Activated CD4-positive, CD25-positive, alpha-beta regulatory T cell (primary cell): ENCODE measurements around the gene SDCCAG8.

Experiments
- DNase-seq, 4 experiments: peaks; one replicate each; lab custom pipeline; 2025; lab: John Stamatoyannopoulos, UW

Gene SDCCAG8

GRCh38 chr1:243505986-243506689, 250.3 kb downstream of the SDCCAG8 start:
- DNase-seq: no peak

DNA sequence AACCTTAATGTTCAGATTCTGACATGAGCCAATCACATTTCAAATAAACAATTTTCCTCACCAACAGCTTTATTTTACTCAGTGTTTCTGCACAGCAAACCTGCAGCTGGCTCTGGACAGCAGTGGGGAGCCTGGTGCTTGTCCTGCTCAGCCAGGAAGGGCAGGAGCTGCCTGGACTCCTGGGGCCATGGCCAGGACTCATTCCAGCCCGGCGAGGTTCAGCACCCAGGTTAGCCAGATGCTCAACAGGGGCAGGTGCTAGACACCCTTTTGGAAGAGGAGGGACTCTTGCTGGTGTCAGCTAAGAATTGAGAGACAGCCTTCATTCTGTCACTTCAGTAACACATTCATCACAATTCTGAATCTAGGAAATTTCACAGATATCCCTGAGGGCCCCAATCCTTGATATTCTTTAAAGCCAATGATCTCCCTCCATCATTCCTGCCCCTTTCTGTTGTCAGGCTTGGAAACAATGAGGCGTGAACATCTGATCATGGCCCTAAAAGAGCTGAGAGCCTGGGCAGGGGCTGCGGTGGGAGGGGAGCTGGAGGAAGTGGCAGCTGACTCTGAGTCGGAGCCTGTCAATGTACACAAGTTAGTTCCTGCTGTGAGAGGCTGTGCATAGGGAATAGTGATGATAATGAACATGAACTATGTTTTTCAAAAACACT, 251.3 kb downstream of the SDCCAG8 start:
- no peak for DNase-seq

GRCh38 chr1:243507672-243508302, 251.9 kb downstream of the SDCCAG8 start:
- DNase-seq: no peak

DNA sequence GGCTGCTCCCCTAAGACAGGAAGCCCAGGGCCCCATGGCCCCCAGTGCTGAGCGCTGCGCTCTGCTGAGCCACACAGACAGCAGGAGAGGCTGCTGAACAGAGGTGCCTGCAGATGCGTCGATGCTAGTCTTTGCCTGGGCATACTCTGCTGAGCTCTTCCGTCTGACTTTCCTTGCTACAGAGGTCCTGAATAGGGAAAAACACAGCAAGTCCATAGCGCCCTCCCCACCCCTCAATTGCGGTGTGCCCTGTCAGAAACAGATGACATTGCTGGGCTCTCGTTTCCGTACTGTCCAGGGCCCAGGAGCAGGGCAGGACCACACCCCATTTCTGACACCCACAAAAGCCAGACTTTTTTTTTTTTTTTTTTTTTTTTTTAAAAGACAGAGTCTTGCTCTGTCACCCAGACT, 252.5 kb downstream of the SDCCAG8 start:
- no peak for DNase-seq

DNA sequence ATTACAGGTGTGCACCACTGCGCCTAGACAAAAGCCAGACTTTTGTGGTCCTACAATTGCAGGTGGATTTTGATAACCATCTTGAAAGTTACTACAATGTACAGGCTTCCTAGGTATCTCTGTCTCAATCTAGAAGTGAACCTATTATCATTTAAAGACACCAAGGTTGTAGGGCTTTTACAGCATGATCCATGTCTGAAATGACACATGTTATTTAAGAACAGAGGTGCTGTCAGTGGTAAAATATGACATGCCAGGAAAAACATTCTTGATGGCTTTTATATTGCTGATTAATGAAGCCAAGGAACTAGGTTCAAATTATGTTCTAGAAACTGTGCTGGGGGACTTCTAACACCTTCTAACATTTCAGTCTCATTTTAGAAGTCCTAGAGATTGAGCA, 253.1 kb downstream of the SDCCAG8 start:
- DNase-seq: no peak

DNA sequence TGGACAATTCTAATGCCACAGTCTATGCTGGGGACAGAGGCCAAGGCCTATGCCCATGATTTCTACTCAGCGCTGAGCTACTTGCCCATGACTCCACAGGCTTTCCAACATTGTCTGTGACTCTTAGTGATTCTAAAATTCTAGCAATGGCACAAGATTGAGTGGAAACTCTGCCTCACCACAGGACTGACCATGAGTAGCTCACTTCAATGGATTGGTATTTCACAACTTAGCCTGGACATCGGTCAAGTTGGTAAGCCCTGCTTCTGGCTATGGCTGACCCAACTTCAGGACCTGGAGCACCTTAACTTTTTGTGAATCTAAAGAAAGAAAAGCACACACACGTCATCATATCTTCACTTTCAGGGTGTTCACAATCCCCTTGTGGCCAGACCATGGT, 255.1 kb downstream of the SDCCAG8 start:
- DNase-seq: no peak

DNA sequence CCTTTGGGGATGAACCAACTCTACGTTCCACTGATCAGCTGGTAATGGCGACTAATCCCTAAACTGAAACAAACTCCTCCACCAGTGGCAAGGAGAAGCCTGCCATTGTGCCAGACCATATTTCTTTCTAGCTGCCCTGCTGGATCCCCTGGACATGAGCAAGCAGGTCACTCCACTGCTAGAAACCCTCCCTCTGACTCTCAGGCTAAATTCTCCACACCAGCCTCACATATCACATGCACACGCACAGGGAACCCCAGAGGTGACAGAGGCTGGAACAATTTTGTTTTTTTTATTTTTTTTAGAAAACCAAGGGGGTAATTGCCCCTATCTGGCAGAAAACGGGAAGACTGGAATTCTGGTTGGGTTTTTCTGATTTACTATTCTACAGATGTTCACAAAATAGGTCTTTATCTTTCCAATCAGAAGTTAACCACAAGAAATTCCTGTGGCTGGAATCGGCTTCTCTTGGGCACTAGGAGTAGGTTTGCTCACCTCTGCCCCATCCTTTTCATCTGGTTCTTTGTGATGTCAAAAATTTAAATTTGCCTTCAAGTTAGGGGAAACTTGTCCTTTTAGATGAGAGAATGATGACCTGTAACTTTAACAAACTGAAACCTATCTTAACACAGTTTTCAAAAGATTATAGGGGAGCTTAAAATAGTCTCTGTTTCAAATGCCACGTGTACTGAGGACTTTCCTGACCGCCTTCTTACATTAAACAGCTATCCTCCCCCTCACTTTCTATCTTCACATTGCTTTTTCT, 258.1 kb downstream of the SDCCAG8 start:
- no peak for DNase-seq

DNA sequence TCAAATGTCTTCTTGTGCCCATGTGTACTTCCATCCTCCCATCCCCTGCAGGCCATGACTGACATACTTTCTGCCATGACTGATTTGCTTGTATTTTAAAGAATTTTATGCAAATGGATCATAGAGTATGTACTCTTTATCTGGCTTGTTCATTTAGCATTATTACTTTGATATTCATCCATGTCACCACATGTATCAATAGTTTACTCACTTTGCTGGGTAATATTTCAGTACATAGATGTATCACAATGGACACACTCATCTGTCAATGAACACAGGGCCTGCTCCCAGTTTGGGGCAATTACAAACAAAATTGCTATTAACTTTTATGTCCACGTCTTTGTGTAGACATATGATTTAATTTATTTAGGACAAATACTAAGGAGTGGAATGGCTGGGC, 259.1 kb downstream of the SDCCAG8 start:
- DNase-seq: no peak

- no peak for DNase-seq
Observed at GRCh38 chr1:243520831-243521230, 265.0 kb downstream of the SDCCAG8 start.

DNA sequence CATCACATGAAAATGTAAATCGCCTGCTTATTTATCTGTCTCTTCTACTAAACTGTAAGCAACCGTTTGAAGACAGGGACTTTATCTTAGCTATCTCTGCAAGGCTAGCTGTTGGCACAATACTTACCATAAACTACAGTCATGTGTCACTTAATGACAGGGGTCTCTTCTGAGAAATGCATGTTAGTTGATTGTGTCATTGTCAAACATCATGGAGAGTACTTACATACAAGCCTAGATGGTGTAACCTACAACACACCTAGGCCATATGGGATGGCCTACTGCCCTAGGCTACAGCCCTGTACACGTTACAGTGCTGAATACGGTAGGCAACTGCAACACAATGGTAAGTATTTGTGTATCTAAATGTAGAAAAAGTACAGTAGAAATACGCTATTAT, 267.9 kb downstream of the SDCCAG8 start:
- no peak for DNase-seq

- no peak for DNase-seq
Observed at GRCh38 chr1:243525085-243525487, 269.2 kb downstream of the SDCCAG8 start.

GRCh38 chr1:243526180-243526579, 270.3 kb downstream of the SDCCAG8 start:
- no peak for DNase-seq

DNA sequence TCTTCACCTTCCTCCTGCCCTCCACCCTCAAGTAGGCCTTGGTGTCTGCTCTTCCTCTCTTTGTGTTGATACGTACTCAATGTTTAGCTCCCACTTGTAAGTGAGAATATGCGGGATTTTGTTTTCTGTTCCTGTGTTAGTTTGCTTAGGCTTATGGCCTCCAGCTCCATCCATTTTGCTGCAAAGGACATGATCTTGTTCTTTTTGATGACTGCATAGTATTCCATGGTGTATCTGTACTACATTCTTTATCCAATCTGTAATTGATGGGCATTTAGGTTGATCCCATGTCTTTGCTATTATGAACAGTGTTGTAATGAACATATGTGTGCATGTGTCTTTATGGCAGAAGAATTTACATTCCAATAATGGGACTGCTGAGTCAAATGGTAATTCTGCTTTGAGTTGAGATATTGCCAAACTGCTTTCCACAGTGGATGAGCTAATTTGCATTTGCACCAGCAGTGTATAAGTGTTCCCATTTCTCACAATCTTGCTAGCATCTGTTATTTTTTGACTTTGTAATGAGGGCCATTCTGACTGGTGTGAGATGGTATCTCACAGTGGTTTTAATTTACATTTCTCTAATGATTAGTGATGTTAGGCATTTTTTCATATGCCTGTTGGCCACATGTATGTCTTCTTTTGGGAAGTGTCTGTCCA, 272.7 kb downstream of the SDCCAG8 start:
- no peak for DNase-seq

GRCh38 chr1:243529512-243529911, 273.7 kb downstream of the SDCCAG8 start:
- DNase-seq: no peak

- no peak for DNase-seq
Observed at GRCh38 chr1:243535014-243535413, 279.2 kb downstream of the SDCCAG8 start.

- no peak for DNase-seq
Observed at GRCh38 chr1:243539636-243540035, 283.8 kb downstream of the SDCCAG8 start.

DNA sequence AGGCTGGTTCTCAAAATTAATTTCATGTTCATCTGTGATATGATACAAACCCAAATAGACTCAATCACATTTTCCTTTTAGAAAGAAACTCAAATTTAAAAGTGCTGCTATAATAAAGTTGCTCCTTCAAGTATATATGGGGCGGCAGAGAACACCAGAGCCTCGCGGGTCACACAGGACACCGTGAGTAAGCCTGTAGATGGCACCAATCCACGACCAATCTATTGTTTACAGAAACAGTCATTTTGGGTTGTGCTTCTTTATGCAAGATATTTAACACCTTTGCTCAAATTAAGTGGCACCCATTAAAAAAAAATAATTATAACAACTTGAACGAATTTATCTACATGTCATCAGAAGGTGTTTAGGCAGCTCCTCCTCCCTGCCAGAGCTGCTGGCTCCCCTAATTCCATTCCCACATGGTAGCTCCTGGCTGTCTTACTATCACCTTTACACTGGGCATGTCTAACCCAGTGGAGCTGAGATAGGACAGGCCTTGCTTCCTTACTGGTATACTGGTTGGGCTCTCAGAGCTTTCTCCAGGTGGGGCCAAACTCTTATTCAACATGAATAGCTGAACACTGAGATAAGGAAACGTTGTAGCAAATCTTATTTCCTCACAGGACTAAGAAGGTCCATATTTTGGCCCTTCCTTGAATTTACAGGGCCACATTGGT, 287.0 kb downstream of the SDCCAG8 start:
- no peak for DNase-seq

GRCh38 chr1:243543501-243543900, 287.7 kb downstream of the SDCCAG8 start:
- DNase-seq: no peak

DNA sequence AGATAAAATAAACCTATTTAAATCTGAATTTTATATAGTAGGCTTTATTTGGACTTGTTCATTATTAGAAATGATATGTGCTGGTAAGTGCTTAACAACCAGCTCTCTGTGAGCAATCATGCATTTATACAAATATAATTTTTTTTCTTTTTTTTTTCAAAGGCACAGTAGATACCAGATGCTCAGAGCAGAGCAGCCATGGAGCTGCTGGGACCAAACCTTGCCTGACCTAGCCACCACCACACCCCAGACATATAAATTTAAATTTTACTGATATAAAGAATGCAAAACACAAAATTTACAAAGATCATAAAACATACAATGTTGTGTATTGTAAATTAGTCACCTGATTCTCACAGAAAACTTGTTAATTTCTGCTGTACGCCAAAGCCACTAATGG, 290.6 kb downstream of the SDCCAG8 start:
- no peak for DNase-seq

GRCh38 chr1:243547891-243548290, 292.1 kb downstream of the SDCCAG8 start:
- no peak for DNase-seq

- DNase-seq: no peak
Observed at GRCh38 chr1:243548516-243548915, 292.7 kb downstream of the SDCCAG8 start.
